ENCODE results near the gene TAC4.

DNA sequence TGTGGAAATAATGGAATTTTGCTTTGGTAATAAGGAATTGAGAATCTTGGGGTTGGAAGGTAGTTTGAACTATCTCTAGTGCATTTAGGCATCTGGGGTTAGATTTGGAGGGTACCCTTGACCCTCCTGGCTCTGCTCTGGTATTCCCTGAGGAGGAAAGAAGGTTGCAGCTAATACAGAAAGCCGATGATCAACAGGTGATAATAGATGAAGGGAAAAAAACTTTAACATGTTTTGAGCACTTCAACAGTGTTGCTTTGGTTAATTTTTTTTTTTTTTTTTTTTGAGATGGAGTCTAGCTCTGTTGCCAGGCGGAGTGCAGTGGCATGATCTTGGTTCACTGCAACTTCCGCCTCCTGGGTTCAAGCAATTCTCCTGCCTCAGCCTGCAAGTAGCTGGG is 54.6 kb downstream of the TAC4 start:
- TF ChIP-seq, protein P1, sequence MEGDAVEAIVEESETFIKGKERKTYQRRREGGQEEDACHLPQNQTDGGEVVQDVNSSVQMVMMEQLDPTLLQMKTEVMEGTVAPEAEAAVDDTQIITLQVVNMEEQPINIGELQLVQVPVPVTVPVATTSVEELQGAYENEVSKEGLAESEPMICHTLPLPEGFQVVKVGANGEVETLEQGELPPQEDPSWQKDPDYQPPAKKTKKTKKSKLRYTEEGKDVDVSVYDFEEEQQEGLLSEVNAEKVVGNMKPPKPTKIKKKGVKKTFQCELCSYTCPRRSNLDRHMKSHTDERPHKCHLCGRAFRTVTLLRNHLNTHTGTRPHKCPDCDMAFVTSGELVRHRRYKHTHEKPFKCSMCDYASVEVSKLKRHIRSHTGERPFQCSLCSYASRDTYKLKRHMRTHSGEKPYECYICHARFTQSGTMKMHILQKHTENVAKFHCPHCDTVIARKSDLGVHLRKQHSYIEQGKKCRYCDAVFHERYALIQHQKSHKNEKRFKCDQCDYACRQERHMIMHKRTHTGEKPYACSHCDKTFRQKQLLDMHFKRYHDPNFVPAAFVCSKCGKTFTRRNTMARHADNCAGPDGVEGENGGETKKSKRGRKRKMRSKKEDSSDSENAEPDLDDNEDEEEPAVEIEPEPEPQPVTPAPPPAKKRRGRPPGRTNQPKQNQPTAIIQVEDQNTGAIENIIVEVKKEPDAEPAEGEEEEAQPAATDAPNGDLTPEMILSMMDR (IDR thresholded peaks at IDR 0.05; ENCODE audit: extremely low read depth in 1 of 2, insufficient read depth in 1 of 2, low read depth in 1 of 2, low read length in 2 of 2): no peak
- TF ChIP-seq, protein P2, sequence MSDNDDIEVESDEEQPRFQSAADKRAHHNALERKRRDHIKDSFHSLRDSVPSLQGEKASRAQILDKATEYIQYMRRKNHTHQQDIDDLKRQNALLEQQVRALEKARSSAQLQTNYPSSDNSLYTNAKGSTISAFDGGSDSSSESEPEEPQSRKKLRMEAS (IDR thresholded peaks at IDR 0.05; ENCODE audit: insufficient read depth, insufficient read length): no peak
- TF ChIP-seq POLR2A (IDR thresholded peaks at IDR 0.05; ENCODE audit: low read depth, low read length): no peak
- TF ChIP-seq POLR2AphosphoS5 (IDR thresholded peaks at IDR 0.05; ENCODE audit: insufficient read depth, low read depth, low read length): no peak
- TF ChIP-seq EZH2 (IDR thresholded peaks at IDR 0.05; ENCODE audit: borderline replicate concordance, low read depth, low read length, severe bottlenecking): no peak
- TF ChIP-seq FOS (IDR thresholded peaks at IDR 0.05; ENCODE audit: borderline replicate concordance, insufficient read depth, low read length): no peak
- no peak for TF ChIP-seq JUN (IDR thresholded peaks at IDR 0.05; ENCODE audit: borderline replicate concordance, insufficient read depth, insufficient read length, low read depth)
